HCT116 (cell line): ENCODE measurements around the gene LRRC51. TPM values are rescaled to one million over a fixed set of nuclear protein-coding genes. Genes with fewer than 3 reads are reported as not detected.

Experiments
- ATAC-seq: fragments of 200-7000 bp; cut with Tn5 transposase; 2 replicates; pipeline ENCODE4 v1.9.1; 2020; ENCODE audit warnings: mild to moderate bottlenecking, moderate library complexity
- BruUV-seq: library from RNA; stranded (reverse); fragments of 400-500 nt; replicated peaks from 2 replicates; lab custom pipeline; 2021; lab: Mats Ljungman, UMichigan
- CTCF ChIA-PET: fragments of 300-600 bp; sonication (Branson Sonifier 250); formaldehyde crosslinking; loops from one replicate; lab custom pipeline; 2021; ENCODE audit warnings: antibody characterized with exemption; lab: Charles Lee
- POLR2A ChIA-PET: fragments of 300-600, 350-600 bp; sonication (Branson Sonifier 250); formaldehyde crosslinking; loops from one replicate; lab custom pipeline; 2021; ENCODE audit warnings: antibody characterized with exemption; lab: Charles Lee
- RAD21 ChIA-PET, 2 experiments: fragments of 300-600 bp; sonication (Branson Sonifier 250); formaldehyde crosslinking; loops; one replicate each; lab custom pipeline; 2023; ENCODE audit warnings: low total read pairs in 2 of 2; ENCODE audit not compliant: uncharacterized antibody in 2 of 2, unreplicated experiment in 2 of 2, low non-redundant PET in 1 of 2; lab: Charles Lee
- DNase-seq: peaks from one replicate; pipeline ENCODE4 v3.0.0-alpha.2; 2010; ENCODE audit warnings: low read depth, low spot score
- H2AFZ ChIP-seq: fragments of 200-600 bp; shearing (Covaris generic), sonication (generic); 2 replicates; pipeline ENCODE4 v1.6.1; 2017; ENCODE audit warnings: low read depth, mixed run types, mixed read lengths, antibody characterized with exemption, low read length; ENCODE audit not compliant: poor library complexity, severe bottlenecking
- H3K27ac ChIP-seq: 2 replicates; pipeline ENCODE4 v1.5.1; 2012; ENCODE audit warnings: low read depth, low read length
- H3K27me3 ChIP-seq: fragments of 200-600 bp; sonication (generic); 2 replicates; pipeline ENCODE4 v1.6.1; 2016; ENCODE audit warnings: mixed run types, low read length, mixed read lengths; ENCODE audit not compliant: insufficient read depth
- H3K36me3 ChIP-seq, 2 experiments: fragments of 200-500 bp in 1 of 2; fragments of 200-600 bp in 1 of 2; sonication (Bioruptor generic) in 1 of 2; sonication (generic) in 1 of 2; 2 replicates each; pipeline versions ENCODE4 v1.5.1 to v1.6.1; 2014 to 2016; ENCODE audit warnings: low read length in 2 of 2, inconsistent platforms in 1 of 2, mixed read lengths in 1 of 2, mixed run types in 1 of 2; ENCODE audit not compliant: insufficient read depth in 2 of 2, control insufficient read depth in 1 of 2
- H3K4me1 ChIP-seq, 2 experiments: fragments of 200-600 bp in 1 of 2; sonication (generic) in 1 of 2; 2 replicates each; pipeline versions ENCODE4 v1.5.1 to v1.6.1; 2012 to 2017; ENCODE audit warnings: low read length in 2 of 2, inconsistent platforms in 1 of 2, mild to moderate bottlenecking in 1 of 2, mixed read lengths in 1 of 2, mixed run types in 1 of 2, moderate library complexity in 1 of 2; ENCODE audit not compliant: insufficient read depth in 2 of 2, control insufficient read depth in 1 of 2
- H3K4me2 ChIP-seq: fragments of 200-600 bp; sonication (generic); 2 replicates; pipeline ENCODE4 v1.6.1; 2017; ENCODE audit warnings: mixed run types, low read length, mixed read lengths
- H3K4me3 ChIP-seq, 2 experiments: fragments of 200-600 bp in 1 of 2; sonication (generic) in 1 of 2; replicated peaks in 1 of 2; 2 replicates each; pipeline ENCODE4 v1.5.1; 2011 to 2016; ENCODE audit warnings: low read length in 2 of 2, control low read depth in 1 of 2, low read depth in 1 of 2, mild to moderate bottlenecking in 1 of 2, mixed read lengths in 1 of 2, mixed run types in 1 of 2
- H3K79me2 ChIP-seq: fragments of 200-600 bp; sonication (generic); 2 replicates; pipeline ENCODE4 v1.6.1; 2017; ENCODE audit warnings: mild to moderate bottlenecking, mixed run types, low read length, moderate library complexity, mixed read lengths; ENCODE audit not compliant: insufficient read depth
- H3K9ac ChIP-seq: fragments of 200-600 bp; sonication (generic); 2 replicates; pipeline ENCODE4 v1.6.1; 2016; ENCODE audit warnings: low read length, mixed read lengths
- H3K9me2 ChIP-seq: fragments of 200-600 bp; sonication (generic), shearing (Covaris generic); 2 replicates; pipeline ENCODE4 v1.6.1; 2017; ENCODE audit warnings: mixed run types, mild to moderate bottlenecking, moderate library complexity; ENCODE audit not compliant: insufficient read depth
- H3K9me3 ChIP-seq, 2 experiments: fragments of 200-500 bp in 1 of 2; fragments of 200-600 bp in 1 of 2; sonication (Bioruptor generic) in 1 of 2; sonication (generic) in 1 of 2; 2 replicates each; pipeline ENCODE4 v1.6.1; 2014 to 2017; ENCODE audit warnings: low read length in 2 of 2, mixed read lengths in 2 of 2, inconsistent platforms in 1 of 2, low read depth in 1 of 2, mild to moderate bottlenecking in 1 of 2, mixed run types in 1 of 2, moderate library complexity in 1 of 2; ENCODE audit not compliant: control insufficient read depth in 1 of 2, insufficient read depth in 1 of 2
- H4K20me1 ChIP-seq: fragments of 200-600 bp; sonication (generic), shearing (Covaris generic); 2 replicates; pipeline ENCODE4 v1.6.1; 2017; ENCODE audit warnings: mixed run types, mild to moderate bottlenecking, moderate library complexity; ENCODE audit not compliant: insufficient read depth
- ELF1 ChIP-seq: IDR thresholded peaks from 2 replicates; pipeline ENCODE4 v1.6.1; 2012; ENCODE audit warnings: low read depth, borderline replicate concordance
- EZH2 ChIP-seq: fragments of 200-600 bp; sonication (generic); IDR thresholded peaks from 2 replicates; pipeline ENCODE4 v1.6.1; 2017; ENCODE audit warnings: antibody characterized with exemption, mixed run types
- EZH2phosphoT487 ChIP-seq: fragments of 200-600 bp; IDR thresholded peaks from 2 replicates; pipeline ENCODE4 v1.6.1; 2018; ENCODE audit warnings: antibody characterized with exemption, borderline replicate concordance
- FOSL1 ChIP-seq: IDR thresholded peaks from 2 replicates; pipeline ENCODE4 v1.6.1; 2012; ENCODE audit warnings: low read depth
- POLR2AphosphoS5 ChIP-seq: IDR thresholded peaks from 2 replicates; pipeline ENCODE4 v1.6.1; 2011; ENCODE audit warnings: mild to moderate bottlenecking, low read depth, low read length, moderate library complexity
- SIN3A ChIP-seq: IDR thresholded peaks from 2 replicates; pipeline ENCODE4 v1.6.1; 2012; ENCODE audit warnings: low read depth
- SRF ChIP-seq: IDR thresholded peaks from 2 replicates; pipeline ENCODE4 v1.6.1; 2012; ENCODE audit warnings: low read depth
- TCF7L2 ChIP-seq: IDR thresholded peaks from 2 replicates; pipeline ENCODE4 v1.7.0; 2011; ENCODE audit warnings: borderline replicate concordance, inconsistent platforms; ENCODE audit not compliant: insufficient read depth, insufficient read length; ENCODE audit errors: extremely low read depth
- ZFX ChIP-seq: fragments of 450-650 bp; IDR thresholded peaks from 2 replicates; pipeline ENCODE4 v1.6.1; 2017
- ZNF274 ChIP-seq: fragments of 200-500 bp; sonication (Bioruptor generic); IDR thresholded peaks from 2 replicates; pipeline ENCODE4 v1.6.1; 2014; ENCODE audit warnings: mild to moderate bottlenecking, low read depth, low read length, inconsistent platforms
- intact Hi-C: fragments of 100-400 bp; cut with micrococcal nuclease; formaldehyde crosslinking; loops from 2 replicates; pipeline ENCODE4 v1.10.0; 2022
- total RNA-seq: library from RNA; stranded (reverse); gene quantifications from one replicate; pipeline ENCODE4 v1.2.1, GENCODE V29; 2021; ENCODE audit not compliant: unreplicated experiment
- TF ChIP-seq, protein P1 (sequence below), 3 experiments: fragments of 200-600 bp in 1 of 3; sonication (generic) in 1 of 3; IDR thresholded peaks in 2 of 3; conservative IDR thresholded peaks in 1 of 3; 2 replicates each; pipeline ENCODE4 v1.5.1; 2012 to 2017; ENCODE audit warnings: low read depth in 2 of 3, low read length in 2 of 3, antibody characterized with exemption in 1 of 3, borderline replicate concordance in 1 of 3, control low read depth in 1 of 3, mild to moderate bottlenecking in 1 of 3, mixed read lengths in 1 of 3, mixed run types in 1 of 3, moderate library complexity in 1 of 3; ENCODE audit not compliant: insufficient read depth in 1 of 3
- TF ChIP-seq, protein P2 (sequence below): IDR thresholded peaks from 2 replicates; pipeline ENCODE4 v1.6.1; 2011; ENCODE audit warnings: mild to moderate bottlenecking, low read length, moderate library complexity; ENCODE audit not compliant: insufficient replicate concordance; ENCODE audit errors: extremely low read depth

The LRRC51 gene
- total RNA-seq, 1 experiment from 2014 or later = 10.8 TPM

DNA sequence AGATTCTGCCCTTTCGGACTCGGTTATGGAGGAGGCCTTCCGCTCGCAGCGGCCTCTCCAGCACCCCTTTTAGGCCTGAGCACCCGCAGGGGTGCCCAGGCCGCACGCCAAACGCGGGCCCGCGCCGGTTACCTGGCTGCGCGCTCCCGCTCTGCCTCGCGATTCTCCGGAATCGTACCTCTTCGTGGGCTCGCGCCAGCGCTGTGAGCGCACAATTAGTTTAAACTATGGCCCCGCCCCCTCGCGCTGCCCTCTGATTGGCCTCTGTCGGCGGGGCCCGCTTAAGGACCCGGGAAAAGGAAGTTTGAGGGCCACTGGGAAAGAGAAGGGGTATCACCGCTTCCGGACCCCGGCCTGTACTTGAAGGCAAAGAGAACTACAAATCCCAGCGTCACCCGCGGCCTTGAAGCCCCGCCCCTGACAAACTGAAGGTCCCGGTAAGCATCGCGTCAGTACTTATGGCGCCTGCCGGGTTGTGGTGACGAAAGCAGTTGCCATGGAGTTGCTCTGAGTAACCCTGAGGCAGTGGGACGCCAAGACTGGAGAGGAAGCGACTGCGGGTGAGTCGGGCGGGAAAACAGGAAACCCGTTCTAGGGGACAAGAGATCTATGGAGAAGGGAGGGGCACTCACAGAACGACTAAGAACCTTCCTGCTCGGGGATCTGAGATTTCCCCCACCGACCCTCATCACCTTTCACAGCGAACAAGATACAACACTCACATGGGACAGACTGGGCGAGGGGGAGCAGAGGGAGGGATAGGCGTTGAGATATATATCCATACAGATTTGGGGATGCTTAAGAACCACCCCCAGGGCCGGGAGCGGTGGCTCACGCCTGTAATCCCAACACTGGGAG, at the start of gene LRRC51, which contains the start of gene NUMA1 (continued):
- TF ChIP-seq, protein P1, sequence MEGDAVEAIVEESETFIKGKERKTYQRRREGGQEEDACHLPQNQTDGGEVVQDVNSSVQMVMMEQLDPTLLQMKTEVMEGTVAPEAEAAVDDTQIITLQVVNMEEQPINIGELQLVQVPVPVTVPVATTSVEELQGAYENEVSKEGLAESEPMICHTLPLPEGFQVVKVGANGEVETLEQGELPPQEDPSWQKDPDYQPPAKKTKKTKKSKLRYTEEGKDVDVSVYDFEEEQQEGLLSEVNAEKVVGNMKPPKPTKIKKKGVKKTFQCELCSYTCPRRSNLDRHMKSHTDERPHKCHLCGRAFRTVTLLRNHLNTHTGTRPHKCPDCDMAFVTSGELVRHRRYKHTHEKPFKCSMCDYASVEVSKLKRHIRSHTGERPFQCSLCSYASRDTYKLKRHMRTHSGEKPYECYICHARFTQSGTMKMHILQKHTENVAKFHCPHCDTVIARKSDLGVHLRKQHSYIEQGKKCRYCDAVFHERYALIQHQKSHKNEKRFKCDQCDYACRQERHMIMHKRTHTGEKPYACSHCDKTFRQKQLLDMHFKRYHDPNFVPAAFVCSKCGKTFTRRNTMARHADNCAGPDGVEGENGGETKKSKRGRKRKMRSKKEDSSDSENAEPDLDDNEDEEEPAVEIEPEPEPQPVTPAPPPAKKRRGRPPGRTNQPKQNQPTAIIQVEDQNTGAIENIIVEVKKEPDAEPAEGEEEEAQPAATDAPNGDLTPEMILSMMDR (IDR thresholded peaks at IDR 0.05 in 2 of 3, conservative IDR thresholded peaks at IDR 0.05 in 1 of 3; ENCODE audit: borderline replicate concordance in 1 of 3, insufficient read depth in 1 of 3, low read depth in 2 of 3, low read length in 2 of 3) = no peak
- TF ChIP-seq EZH2phosphoT487 = no peak
- TF ChIP-seq ZFX = peak; percentile 65
- TF ChIP-seq, protein P2, sequence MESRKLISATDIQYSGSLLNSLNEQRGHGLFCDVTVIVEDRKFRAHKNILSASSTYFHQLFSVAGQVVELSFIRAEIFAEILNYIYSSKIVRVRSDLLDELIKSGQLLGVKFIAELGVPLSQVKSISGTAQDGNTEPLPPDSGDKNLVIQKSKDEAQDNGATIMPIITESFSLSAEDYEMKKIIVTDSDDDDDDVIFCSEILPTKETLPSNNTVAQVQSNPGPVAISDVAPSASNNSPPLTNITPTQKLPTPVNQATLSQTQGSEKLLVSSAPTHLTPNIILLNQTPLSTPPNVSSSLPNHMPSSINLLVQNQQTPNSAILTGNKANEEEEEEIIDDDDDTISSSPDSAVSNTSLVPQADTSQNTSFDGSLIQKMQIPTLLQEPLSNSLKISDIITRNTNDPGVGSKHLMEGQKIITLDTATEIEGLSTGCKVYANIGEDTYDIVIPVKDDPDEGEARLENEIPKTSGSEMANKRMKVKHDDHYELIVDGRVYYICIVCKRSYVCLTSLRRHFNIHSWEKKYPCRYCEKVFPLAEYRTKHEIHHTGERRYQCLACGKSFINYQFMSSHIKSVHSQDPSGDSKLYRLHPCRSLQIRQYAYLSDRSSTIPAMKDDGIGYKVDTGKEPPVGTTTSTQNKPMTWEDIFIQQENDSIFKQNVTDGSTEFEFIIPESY = peak; percentile 80

DNA sequence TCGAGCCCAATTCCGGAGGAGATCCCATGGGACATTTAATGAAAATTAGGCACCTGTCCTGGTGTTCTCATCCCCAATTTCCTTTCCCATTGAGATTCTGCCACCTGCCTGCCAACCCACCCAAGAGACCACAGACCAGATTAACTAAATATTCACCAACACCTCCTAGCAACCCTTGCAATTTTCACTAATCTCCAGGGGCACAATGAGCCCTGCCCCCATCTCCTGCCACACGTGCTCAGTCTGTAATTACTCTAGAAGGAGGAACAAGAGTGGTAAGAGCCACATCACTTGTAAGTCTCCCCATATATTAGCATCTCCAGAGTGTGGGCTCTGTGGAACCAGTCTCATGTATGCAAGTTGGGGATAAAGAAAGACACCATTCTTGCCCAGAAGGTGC, 44.0 kb upstream of the LRRC51 start:
- Histone ChIP-seq H3K79me2 (peaks cover 84% of the 10 kb centered on the region), H3K4me2 (no peak overlapping the region), H3K4me1 (peaks cover 14 to 32% of the 10 kb centered on the region in 2 experiments), H3K36me3 (peaks cover 0 to 10% of the 10 kb centered on the region in 2 experiments; a peak in 2 of 4 replicates), H3K27me3 (no peaks in the 10 kb centered on the region), H3K9me2 (no peaks in the 10 kb centered on the region), H3K27ac (no peak overlapping the region), H2AFZ (no peak overlapping the region), H3K4me3 (no peak overlapping the region), H3K9ac (no peak overlapping the region), H3K9me3 (no peaks in the 10 kb centered on the region), H4K20me1 (0 out of 2 replicates have a peak, but pooled peaks cover 4% of the 10 kb centered on the region)
- intact Hi-C loops = no loop called here
- BruUV-seq = no TSS peak
- DNase-seq = no peak
- ChIA-PET RAD21 (no interaction called here), CTCF (no interaction called here), POLR2A (no interaction called here)
- ATAC-seq = no peak
- TF ChIP-seq ZNF274 = no peak
- TF ChIP-seq, protein P1 (IDR thresholded peaks at IDR 0.05 in 2 of 3, conservative IDR thresholded peaks at IDR 0.05 in 1 of 3; ENCODE audit: borderline replicate concordance in 1 of 3, insufficient read depth in 1 of 3, low read depth in 2 of 3, low read length in 2 of 3) = no peak
- TF ChIP-seq EZH2phosphoT487 = no peak
- no peak for TF ChIP-seq EZH2
- no peak for TF ChIP-seq SRF
- TF ChIP-seq, protein P2 = no peak
- TF ChIP-seq POLR2AphosphoS5 = no peak
- no peak for TF ChIP-seq ELF1
- TF ChIP-seq SIN3A = no peak
- TF ChIP-seq FOSL1 = no peak
- no peak for TF ChIP-seq TCF7L2
